GM19238 (cell line): ENCODE measurements around the gene GRID2.

ENCODE experiments used
- DNase-seq: peaks from one replicate; pipeline ENCODE4 v3.0.0; 2011; ENCODE audit warnings: low spot score; ENCODE audit not compliant: insufficient read length

The GRID2 gene

GRCh38 chr4:92521941-92522340, 218.2 kb downstream of the GRID2 start:
- no peak for DNase-seq

GRCh38 chr4:92522356-92522755, 218.6 kb downstream of the GRID2 start:
- DNase-seq, result no peak

GRCh38 chr4:92524131-92524530, 220.4 kb downstream of the GRID2 start:
- DNase-seq, result no peak

GRCh38 chr4:92528541-92528940, 224.8 kb downstream of the GRID2 start:
- DNase-seq, result no peak

- no peak for DNase-seq
These were observed 225.7 kb downstream of the GRID2 start for GRCh38 chr4:92529510-92529909.

GRCh38 chr4:92535599-92535998, 231.8 kb downstream of the GRID2 start:
- no peak for DNase-seq

GRCh38 chr4:92551616-92552015, 247.8 kb downstream of the GRID2 start:
- no peak for DNase-seq

- DNase-seq, result no peak
These were observed 262.5 kb downstream of the GRID2 start for GRCh38 chr4:92566269-92566668.

GRCh38 chr4:92580816-92581215, 277.1 kb downstream of the GRID2 start:
- no peak for DNase-seq

GRCh38 chr4:92599044-92599443, 295.3 kb downstream of the GRID2 start:
- DNase-seq, result no peak

GRCh38 chr4:92600638-92601037, 296.9 kb downstream of the GRID2 start:
- no peak for DNase-seq

- DNase-seq, result no peak
These were observed 302.5 kb downstream of the GRID2 start for GRCh38 chr4:92606227-92606626.

GRCh38 chr4:92615049-92615448, 311.3 kb downstream of the GRID2 start:
- no peak for DNase-seq

- no peak for DNase-seq
These were observed 315.2 kb downstream of the GRID2 start for GRCh38 chr4:92618968-92619367.

- no peak for DNase-seq
These were observed 325.5 kb downstream of the GRID2 start for GRCh38 chr4:92629302-92629701.

- no peak for DNase-seq
These were observed 331.1 kb downstream of the GRID2 start for GRCh38 chr4:92634882-92635281.

- no peak for DNase-seq
These were observed 332.5 kb downstream of the GRID2 start for GRCh38 chr4:92636038-92636806.

- DNase-seq, result no peak
These were observed 337.6 kb downstream of the GRID2 start for GRCh38 chr4:92641409-92641808.

GRCh38 chr4:92646826-92647225, 343.1 kb downstream of the GRID2 start:
- DNase-seq, result no peak

- DNase-seq, result no peak
These were observed 347.8 kb downstream of the GRID2 start for GRCh38 chr4:92651536-92651935.

GRCh38 chr4:92654084-92654483, 350.3 kb downstream of the GRID2 start:
- no peak for DNase-seq

- DNase-seq, result no peak
These were observed 353.9 kb downstream of the GRID2 start for GRCh38 chr4:92657695-92658094.

- DNase-seq, result no peak
These were observed 354.6 kb downstream of the GRID2 start for GRCh38 chr4:92658318-92658717.

- DNase-seq, result no peak
These were observed 374.0 kb downstream of the GRID2 start for GRCh38 chr4:92677805-92678204.
